ENCODE results near the gene TMEM212.
"Not testable (repeated sequence)": the region's sequence is repeated elsewhere in the genome, so short reads cannot be mapped to it uniquely, and the experiment has no call there.

TMEM212 gene

DNA sequence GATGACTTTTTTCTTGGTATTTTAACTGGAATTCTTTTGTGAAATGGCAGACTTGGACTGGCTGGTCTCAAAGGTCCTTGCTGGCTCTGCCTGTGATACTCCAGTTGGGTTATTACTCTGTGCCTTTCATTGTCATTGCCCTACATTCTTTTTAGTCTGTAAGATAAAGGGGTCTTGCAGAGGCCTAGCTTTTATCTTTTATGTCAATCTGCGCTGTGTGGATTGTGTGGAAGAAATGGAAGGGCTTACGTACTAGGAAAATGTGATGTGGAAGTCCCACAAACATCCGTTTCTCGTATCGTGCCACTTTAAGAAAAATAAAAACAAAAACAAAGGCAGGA lies 8.7 kb upstream of the TMEM212 start:
- no peak for DNase-seq (ENCODE audit: low spot score)

DNA sequence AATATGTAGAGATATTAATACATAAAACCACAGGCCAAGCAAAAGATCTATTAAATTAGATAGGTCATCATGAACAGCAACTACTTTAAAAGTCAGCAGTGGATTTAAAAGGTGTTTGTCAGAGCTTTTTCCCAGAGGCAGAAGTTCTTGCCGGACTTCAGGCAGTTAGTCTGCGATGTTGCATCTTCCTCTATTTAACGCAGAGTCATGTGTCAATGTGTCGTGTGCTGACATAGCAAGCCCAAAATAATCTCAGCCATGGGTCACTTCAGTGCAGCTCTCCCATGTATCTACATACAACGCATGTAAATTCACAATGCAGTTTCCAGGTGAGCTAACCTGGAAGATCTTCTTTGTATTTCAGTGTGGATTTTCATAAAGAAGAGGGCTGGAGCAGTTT lies 8.0 kb upstream of the TMEM212 start:
- DNase-seq (ENCODE audit: low spot score), result no peak

DNA sequence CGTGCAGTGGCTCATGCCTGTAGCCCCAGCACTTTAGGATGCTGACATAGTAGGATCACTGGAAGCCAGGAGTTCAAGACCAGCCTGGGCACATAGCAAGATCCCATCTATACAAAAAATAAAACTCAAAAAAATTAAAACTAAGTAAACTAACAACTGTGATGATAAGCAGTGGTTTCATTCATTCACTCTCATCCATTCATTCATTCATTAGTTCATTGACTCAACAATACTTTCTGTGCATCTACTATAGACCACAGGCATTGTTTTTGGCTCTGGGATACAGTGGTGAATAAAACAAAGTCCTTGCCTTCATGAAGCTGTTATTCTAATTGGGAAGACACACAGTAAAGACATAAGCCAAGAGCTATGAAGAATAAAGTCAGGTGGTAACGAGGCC lies 7.5 kb upstream of the TMEM212 start:
- DNase-seq (ENCODE audit: low spot score), result no peak

DNA sequence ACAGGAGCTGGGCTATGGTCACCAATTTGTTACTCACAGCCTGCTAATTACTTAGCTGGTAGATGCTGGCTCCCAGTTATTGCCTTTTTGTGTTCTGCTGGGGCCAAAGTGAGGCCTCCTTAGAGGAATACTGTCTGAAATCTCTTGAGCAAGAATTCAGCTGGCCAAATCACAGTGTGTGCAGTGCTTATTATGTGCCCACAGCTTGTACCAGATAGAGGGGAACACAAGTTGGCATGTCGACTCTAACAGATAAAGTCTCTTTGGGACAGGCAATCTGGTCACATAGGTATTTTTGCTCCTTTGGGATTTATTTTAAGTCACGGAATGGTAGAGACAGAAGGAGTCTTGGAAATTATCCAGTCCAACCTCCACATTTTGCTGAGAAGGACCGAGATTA lies 6.3 kb upstream of the TMEM212 start:
- no peak for DNase-seq (ENCODE audit: low spot score)

DNA sequence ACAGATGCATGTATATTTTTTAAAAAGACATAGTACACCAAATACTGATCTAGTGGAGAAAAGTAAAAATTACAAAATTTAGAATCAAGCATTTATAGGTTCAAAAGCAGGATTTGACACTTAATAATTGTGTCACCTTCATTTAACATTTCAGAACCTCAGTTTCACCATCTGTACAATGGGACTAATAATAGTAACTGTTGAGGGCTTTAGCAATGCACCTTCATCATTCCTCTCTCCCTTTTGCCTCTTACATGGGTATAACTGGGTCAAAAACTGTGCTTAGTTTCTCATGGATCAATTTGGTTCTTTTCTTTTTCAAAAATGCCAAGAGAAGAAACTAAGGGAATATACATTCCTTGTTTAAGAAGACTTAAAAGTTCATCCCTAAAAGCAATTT lies 5.5 kb upstream of the TMEM212 start:
- no peak for DNase-seq (ENCODE audit: low spot score)

DNA sequence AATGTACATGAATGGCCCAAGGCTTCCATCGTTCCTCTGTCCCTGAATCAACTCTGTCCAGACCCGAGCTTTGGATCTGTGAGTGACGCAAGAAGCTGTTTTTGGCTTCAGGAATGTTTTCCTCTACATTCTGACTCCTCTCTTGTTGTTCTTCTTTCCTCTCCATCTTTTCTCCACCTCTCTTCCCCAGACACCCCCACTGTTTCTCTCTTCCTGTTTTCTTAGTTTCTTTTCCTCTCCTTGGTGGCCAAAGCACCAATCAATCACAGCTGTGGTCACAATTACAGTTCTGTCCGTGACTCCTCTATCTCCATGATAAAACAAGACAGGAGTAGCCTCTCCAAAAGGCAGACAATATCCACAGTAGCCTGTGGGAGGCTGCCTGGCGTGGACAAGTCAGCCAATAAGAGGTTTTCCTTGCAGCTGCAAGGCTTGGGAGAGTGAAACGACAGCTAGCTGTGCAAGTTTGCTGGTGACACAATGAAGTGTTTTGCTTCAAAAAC lies 4.9 kb upstream of the TMEM212 start:
- no peak for DNase-seq (ENCODE audit: low spot score)

DNA sequence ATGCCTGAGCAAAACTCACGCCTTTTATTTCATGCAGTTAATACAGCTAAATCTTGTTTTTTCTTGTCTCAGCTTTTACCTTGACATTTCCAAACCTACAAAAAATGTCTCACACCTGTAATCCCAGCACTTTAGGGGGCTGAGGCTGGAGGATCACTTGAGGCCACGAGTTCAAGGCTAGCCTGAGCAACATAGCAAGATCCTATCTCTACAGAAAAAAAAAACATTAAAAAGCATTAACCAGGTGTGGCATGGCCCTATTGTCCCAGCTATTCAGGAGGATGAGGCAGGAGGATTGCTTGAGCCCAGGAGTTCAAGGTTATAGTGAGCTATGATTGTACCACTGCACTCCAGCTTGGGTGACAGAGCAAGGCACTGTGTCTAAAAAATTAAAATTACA lies 3.9 kb upstream of the TMEM212 start:
- DNase-seq (ENCODE audit: low spot score), result no peak

DNA sequence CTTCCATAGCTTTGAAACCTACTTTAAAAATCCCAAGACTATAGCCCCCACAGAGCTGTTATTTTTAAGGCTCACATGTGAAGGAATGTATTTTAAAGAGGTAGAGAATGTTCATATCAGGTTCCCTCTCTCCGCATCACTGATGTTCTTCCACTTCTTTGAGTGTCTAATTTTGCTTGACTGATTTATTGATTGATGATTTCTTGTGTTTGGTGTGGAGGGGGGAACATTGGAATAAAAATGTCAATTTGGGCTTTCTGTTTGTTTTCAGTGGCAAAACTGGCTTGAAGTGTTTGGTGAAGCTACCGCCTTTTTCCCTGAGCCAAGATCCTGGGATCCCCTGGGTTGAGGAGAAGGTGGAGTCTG lies 2.7 kb upstream of the TMEM212 start:
- DNase-seq (ENCODE audit: low spot score), result no peak

DNA sequence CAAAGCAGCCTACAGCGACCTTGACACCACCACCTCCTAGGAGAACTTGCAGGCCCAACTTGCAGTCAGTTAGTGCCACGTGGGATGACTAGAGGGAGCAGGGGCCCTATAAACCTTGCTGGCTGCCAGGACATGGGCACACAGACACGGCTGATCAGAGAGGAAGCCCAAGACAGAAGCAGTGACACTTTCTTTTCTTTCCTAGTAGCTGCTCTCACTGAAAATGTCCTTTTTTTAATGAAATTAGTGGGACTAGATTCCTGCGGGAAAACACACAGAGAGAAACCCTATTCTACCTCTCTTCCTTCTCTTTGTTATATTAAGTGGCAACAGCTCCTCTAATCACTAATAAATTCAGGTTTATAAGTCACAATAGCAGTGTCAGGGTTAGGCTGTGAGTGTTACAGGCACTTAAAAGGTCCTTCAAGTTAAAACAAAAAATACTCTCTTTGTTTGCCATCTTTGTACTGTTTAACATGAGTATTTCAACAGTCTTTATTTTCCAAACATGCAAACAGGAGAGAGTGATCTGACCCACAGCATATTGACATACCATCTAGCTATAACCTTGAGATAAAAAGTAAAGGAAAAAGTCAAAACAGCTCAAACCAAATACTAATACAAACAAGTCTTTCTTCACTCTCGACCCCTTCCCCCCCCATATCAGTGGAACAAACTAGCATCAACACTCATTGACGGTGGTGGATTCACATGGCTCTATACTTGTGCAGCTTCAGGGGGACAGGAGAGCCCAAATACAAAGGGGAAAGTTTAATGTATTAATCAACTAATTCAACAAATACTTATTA lies 2.1 kb upstream of the TMEM212 start:
- DNase-seq (ENCODE audit: low spot score), result no peak

DNA sequence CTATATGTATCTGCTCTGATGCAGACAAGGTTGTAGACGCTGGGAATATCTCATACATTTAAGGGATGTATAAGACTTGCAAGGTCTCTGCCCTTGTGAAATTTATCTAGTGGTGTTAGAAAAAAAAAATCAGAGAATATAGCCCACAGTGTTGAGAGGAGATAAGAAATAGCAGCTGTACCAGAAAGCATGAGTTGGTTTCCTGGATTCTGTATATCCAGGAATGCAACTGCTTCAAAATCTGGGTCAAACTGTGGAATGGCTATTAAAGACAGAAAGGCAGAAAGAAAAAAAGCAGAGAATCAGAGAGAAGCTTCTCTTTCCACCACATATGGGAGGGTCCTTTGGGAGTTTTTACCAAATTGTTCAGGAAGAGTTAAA lies 1.5 kb upstream of the TMEM212 start:
- DNase-seq (ENCODE audit: low spot score), result no peak

DNA sequence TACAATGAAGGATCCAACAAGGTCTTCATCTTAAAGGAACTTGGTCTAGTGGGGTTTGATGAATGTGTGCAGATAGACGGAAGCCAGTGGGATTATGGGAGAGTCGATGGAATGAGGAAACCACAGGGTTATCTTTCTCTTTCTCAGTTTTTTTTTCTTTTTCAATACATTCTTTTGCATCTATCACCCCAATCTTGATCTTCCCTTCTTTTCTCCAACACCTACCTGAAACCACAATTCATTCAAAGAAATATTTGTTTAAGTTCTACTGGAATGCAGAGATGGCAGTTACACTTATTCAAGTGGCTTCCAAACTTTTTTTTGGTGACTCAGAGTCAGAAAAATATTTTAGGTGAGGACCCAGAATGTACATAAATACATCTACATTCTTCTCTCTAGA lies 1.7 kb downstream of the TMEM212 start:
- DNase-seq (ENCODE audit: low spot score), result no peak

DNA sequence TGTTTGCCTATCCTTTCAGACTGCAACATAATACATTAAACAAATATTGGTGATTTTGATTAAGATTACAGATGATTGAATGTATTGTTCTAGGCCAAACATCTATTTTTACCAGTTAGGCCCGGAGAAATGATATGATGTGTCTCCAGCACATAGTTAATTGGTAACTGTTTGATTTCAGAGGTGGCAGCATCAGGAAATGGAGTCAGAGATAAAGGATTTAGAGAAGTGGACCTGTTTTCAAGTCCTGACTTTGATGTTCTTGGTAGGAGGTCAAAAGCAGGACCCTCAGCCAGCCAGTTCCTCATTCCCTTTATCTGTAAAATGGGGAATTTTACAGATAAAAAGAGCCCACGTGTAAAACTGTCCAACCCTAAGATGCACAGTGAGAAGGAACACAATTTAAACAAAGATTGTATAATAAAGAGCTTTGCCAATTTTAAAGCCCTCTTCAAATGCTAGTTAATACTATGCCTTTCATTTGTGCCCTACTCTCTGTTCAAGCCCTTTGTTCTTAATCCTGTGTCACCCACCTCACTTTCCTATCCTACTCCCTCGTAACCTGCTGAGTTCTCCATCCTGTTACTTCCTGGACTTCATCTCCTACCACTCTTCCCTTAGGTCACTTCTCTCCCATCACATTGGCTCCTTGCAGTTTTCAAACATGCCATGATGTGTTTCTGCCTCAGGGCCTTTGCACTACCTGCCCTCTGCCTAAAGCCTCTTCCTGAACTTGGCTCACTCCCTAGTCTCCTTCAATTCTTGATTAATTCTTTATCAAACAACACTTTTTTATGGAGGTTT lies 2.5 kb downstream of the TMEM212 start:
- DNase-seq (ENCODE audit: low spot score), result no peak

DNA sequence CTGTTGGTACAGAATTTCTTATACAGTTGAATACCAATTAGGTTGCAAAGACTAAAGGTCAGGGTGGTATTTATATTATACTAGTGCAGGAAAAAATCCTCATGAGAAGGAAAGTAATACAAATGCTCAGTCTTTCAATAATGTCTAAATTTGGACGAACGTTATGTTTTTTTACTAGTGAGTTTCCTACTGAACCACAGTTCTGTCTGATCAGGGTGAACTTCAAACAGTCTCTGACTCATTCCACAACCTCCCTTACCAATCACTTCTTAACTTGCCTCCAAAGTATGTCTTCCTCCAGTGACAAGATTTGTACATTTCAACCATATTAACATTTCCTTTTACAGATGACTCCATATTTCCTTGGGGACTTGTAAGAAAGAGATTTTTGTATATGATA lies 3.4 kb downstream of the TMEM212 start:
- no peak for DNase-seq (ENCODE audit: low spot score)

DNA sequence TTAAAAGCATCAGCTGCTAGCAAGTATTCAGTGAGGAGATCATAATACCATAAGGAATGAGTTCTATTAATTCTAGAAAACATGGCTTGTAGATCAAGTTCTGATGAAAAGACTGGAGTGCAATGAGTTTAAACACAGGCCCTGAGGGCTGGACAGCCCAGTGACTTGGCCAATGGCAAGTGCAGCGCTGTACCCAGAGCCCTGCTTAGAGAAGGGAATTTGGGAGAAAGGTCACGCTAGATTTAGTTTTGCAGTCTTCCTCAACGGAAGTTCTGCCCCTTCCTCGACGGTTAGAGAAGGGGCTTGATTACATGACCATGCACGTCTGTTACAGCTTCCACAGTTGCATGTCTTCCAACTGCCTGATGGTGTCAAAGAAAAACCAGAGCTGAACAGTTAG lies 4.0 kb downstream of the TMEM212 start:
- no peak for DNase-seq (ENCODE audit: low spot score)

DNA sequence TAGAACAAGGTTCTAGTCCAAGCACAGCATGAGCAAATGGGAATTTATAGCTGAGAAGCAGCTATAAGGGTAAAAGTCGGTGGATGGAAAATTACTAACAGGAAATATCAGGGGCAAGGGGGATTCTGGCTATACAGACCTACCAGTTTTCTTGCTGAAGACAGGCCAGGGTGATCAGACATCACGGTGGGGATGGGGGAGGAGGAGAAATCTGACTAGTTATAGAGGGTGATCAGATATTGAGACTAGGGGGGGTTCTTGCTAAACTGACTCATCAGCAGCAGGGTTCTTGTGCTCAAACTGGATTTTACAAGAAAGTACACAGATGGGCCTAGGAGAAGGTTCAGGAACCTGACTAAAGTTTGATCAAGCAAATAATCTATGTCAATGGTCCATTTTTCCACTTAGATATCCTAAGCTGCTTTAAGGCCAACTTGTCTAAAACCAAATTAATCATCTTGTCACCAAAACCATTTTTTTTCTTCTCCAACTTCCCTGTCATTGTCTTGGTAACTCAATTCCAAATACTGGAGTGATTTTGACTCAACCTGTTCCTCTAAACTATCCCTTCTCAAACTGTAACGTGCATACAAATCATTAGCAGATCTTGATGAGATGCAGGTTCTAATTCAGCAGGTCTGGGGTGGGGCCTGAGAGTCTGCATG lies 4.6 kb downstream of the TMEM212 start:
- no peak for DNase-seq (ENCODE audit: low spot score)

DNA sequence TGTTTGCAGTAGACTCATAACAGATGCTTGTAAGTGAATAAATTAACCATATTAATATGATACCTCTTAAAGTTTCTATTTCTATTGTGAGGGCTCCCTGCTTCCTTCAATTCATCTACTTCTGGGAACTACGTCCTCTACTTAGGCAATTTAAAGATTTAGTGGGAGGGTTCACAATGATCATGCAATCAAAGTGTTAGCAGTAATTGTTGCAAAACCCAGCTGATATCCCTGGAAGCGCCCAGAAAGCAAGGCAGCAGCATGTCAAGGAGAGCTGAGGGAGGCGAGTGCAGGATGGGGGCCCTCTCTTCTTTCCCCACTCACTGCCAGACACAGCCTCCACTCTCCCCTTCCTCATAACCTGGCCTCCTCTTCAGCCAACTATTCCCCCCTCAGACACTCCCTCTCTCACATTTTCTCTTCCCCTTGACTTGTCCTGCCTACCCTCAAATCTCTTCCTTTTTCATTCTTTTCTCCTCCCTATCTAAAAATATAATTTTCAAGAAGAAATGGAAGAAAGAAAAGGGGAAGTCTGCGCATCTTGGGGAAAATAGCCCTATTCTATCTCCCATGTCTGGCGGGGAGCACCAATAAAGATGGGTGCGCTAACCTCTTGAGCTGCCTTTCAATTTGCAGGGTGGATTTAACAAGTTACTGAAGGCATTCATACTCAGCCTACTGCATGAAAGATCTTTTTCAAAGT lies 6.6 kb downstream of the TMEM212 start:
- DNase-seq (ENCODE audit: low spot score), result no peak

DNA sequence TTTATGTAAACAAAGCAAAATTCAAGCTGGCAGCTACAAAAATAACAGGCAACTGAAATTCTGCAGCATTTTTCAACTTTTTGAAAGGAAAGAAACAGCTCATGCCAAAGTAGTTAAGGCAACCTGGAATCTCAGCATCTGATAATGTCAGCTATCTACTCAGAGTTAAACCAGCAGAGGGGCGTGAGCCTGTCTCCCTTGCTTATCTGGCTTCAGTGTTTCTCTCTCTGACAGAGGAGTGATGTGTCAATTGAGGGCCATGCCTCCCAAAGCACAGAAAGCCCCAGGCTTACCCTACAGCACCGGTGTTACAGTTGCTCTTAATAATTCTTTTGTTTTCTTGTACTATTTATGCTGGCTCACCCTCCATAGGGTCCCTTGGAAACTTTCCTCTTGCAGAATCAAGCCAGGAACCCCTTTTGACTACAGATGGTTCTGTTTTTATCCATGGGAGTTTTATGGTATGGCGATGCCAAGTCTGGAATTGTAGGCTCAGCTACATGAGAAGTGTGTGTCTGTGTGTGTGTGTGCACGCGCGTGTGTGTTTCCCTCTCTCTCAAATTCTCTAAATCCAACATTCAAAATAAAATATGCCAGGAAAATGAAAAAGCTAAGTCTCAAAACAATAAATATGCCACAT lies 7.3 kb downstream of the TMEM212 start:
- DNase-seq (ENCODE audit: low spot score), result no peak

DNA sequence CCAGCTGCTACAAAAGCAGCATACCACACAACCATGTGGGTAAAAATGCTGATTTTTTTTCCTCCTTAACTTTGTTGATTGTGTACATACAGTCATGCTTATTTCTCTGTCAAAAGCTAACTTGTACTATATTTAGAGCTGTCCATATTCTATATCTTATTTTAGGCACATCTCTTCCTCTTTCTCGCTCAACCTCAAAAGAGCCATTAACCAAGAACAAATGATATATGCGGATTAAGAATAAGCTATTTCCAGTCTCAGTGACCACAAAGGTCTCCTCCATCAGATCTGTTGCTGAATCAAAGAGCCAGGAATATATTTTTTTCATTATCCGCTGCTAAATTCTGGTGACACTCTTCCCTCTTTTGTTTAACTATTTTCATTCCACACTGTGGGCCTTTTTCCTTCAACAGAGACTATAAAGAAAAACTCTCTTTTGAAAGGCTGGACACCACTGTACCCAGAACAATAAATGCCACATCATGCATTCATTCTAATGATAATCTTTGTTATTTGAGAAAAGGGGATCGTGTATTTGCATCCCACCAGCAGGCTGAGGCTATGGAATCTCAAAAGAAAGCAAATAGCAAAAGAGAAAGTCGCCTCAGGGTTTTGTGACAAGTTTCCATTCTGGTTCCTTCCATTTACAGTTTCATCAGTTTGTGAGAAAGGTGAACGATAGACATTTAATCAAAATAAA lies 8.0 kb downstream of the TMEM212 start:
- no peak for DNase-seq (ENCODE audit: low spot score)

DNA sequence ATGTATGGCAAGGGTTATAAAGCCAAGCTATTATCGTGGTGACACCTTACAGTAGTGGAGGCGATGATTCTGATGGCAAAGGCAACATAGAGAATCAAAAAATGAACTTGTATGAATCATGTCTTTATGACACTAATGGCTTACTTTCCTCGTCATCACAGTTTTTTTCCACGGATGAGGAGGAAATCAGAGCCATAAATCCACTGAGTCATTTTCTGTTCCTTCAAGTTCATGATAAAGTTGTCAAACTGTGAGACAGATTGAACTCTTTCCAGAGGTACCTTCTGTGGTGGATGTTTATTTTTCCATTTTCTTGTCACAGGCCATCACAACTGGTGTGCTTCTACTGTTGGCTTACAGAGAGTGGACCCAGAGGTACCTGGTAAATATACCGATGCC lies 8.5 kb downstream of the TMEM212 start:
- no peak for DNase-seq (ENCODE audit: low spot score)

DNA sequence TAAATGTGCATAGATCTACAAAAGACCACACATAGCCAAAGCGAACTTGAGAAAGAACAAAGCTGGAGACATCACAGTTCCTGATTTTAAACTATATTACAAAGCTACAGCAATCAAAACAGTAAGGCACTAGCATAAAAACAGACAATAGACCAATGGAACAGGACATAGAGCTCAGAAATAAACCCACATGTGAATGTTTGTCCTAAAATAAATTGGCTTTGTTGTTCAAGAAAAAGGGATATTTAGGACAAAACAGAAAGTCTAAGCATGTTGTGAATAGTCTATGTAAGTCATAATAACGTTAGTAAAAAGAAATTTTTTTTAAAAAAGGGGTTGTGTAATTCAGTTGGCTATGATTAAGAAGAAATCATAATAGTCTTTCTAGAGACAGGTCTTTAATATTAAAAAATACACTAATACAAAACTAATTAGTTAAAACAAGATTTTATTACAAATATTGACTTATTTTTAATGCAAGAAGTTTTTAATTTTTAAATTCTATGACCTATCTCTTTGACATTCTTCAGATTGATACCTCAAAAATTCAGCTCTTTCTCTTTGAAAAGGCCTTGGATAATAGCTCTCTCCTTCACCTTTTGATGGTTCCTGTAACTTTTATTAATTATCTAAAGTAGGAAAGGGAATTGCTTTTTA lies 11.6 kb downstream of the TMEM212 start:
- no peak for DNase-seq (ENCODE audit: low spot score)

DNA sequence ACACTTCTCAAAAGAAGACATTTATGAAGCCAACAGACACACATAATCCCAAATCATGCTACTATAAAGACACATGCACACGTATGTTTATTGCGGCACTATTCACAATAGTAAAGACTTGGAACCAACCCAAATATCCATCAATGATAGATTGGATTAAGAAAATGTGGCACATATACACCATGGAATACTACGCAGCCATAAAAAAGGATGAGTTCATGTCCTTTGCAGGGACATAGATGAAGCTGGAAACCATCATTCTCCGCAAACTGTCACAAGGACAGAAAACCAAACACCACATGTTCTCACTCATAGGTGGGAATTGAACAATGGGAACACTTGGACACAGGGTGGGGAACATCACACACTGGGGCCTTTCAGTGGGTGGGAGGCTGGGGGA lies 15.6 kb downstream of the TMEM212 start:
- not testable (repeated sequence) for DNase-seq (ENCODE audit: low spot score)
